Kidney (tissue), 14 donors: ENCODE data around the gene AVPR2. TPM values are rescaled to one million over a fixed set of nuclear protein-coding genes. Genes with fewer than 3 reads are reported as not detected.

Source experiments
- DNase-seq, 5 donors: peaks; one replicate each; pipeline ENCODE4 v3.0.0-alpha.2; 2013 to 2020
- FAIRE-seq: peaks from 2 replicates; lab custom pipeline; 2012; peaks lifted over from hg19 to GRCh38; lab: Jason Lieb, UNC
- H3K27ac ChIP-seq, 2 donors: one replicate each; pipeline ENCODE4 v1.7.0; 2013; ENCODE audit warnings: low read depth in 2 of 2, low read length in 2 of 2, inconsistent platforms in 1 of 2
- H3K27me3 ChIP-seq: one replicate; pipeline ENCODE4 v1.7.1; 2013; ENCODE audit warnings: low read length, inconsistent platforms; ENCODE audit not compliant: control insufficient read depth, insufficient read depth
- H3K36me3 ChIP-seq, 3 donors: one replicate each; pipeline versions ENCODE4 v1.7.0 to v1.7.1; 2013; ENCODE audit warnings: low read length in 3 of 3, control low read depth in 1 of 3, inconsistent platforms in 1 of 3; ENCODE audit not compliant: insufficient read depth in 3 of 3, control insufficient read depth in 2 of 3
- H3K4me1 ChIP-seq, 3 donors: one replicate each; pipeline versions ENCODE4 v1.7.0 to v1.7.1; 2013; ENCODE audit warnings: low read length in 3 of 3, inconsistent platforms in 1 of 3, low read depth in 1 of 3; ENCODE audit not compliant: control insufficient read depth in 2 of 3, insufficient read depth in 2 of 3
- H3K4me3 ChIP-seq, 3 donors: one replicate each; pipeline versions ENCODE4 v1.7.0 to v1.8.1; 2013; ENCODE audit warnings: low read length in 3 of 3, control low read depth in 1 of 3, inconsistent platforms in 1 of 3
- H3K9ac ChIP-seq, 3 donors: one replicate each; pipeline versions ENCODE4 v1.7.0 to v1.7.1; 2013; ENCODE audit warnings: low read length in 3 of 3, control low read depth in 1 of 3, inconsistent platforms in 1 of 3
- H3K9me3 ChIP-seq, 3 donors: one replicate each; pipeline versions ENCODE4 v1.7.0 to v1.7.1; 2013; ENCODE audit warnings: low read length in 3 of 3, control low read depth in 1 of 3, inconsistent platforms in 1 of 3; ENCODE audit not compliant: control insufficient read depth in 2 of 3, insufficient read depth in 1 of 3
- CTCF ChIP-seq: IDR thresholded peaks from 3 replicates; pipeline ENCODE4 v1.5.1; 2012; ENCODE audit warnings: mild to moderate bottlenecking, moderate library complexity, borderline replicate concordance; ENCODE audit not compliant: insufficient read depth; ENCODE audit errors: extremely low read depth
- intact Hi-C: fragments of 100-400 bp; cut with DNase I; formaldehyde crosslinking; loops from one replicate; pipeline ENCODE4 v1.11.1; 2022
- polyA plus RNA-seq: library from polyadenylated mRNA; stranded (reverse); fragments of 350-450 nt; fragmentation: Illumina TruSeq; extraction: RNeasy Lipid Tissue Mini Kit (QIAGEN cat#74804); gene quantifications from one replicate; pipeline ENCODE4 v1.2.3, GENCODE V29; 2014; ENCODE audit warnings: low read depth, low replicate concordance; ENCODE audit not compliant: insufficient read depth
- total RNA-seq: library from RNA; stranded (reverse); fragmentation: NEBNext Ultra II Directional; extraction: Animal tissue kit (Norgen Biotek cat#: 25700); gene quantifications from one replicate; pipeline ENCODE4 v1.2.1, GENCODE V29; 2021
- donor health status: control.
- donor health status: control.
- donor health status: control.
- donor health status: control.
- donor health status: control.
- donor health status: DM: yes; HTN: yes; CAD: no.
- donor health status: Normal renal cell carcinoma (clear cell type).

The AVPR2 gene
- total and polyA plus RNA-seq, 2 donors from 2014 or later = 2.3 to 22.1 TPM

GRCh38 chrX:153931748-153932147 lies 27.3 kb downstream of the AVPR2 start:
- TF ChIP-seq CTCF = no peak
- Histone ChIP-seq H3K36me3 (peaks cover 0 to 2% (median 0%) of the 10 kb centered on the region in 3 donors), H3K4me1 (peaks cover 0 to 10% (median 5%) of the 10 kb centered on the region in 3 donors), H3K9ac (no peak overlapping the region), H3K27me3 (no peaks in the 10 kb centered on the region), H3K27ac (no peak overlapping the region), H3K4me3 (no peak overlapping the region), H3K9me3 (no peaks in the 10 kb centered on the region)
- intact Hi-C loops = no loop called here
- peak in 1 of 5 donors; percentile 51 for DNase-seq
- FAIRE-seq = no peak

GRCh38 chrX:153932220-153932915 lies 27.9 kb downstream of the AVPR2 start:
- intact Hi-C loops = no loop called here
- Histone ChIP-seq H3K27ac (no peak overlapping the region), H3K9me3 (no peaks in the 10 kb centered on the region), H3K9ac (no peak overlapping the region), H3K4me3 (no peak overlapping the region), H3K27me3 (no peaks in the 10 kb centered on the region), H3K4me1 (peaks cover 0 to 5% (median 5%) of the 10 kb centered on the region in 3 donors), H3K36me3 (peaks cover 0 to 2% (median 0%) of the 10 kb centered on the region in 3 donors)
- DNase-seq = peak in 1 of 5 donors; percentile 65
- FAIRE-seq = no peak
- no peak for TF ChIP-seq CTCF

- Histone ChIP-seq H3K36me3 (peaks cover 0 to 2% (median 0%) of the 10 kb centered on the region in 3 donors), H3K27me3 (no peaks in the 10 kb centered on the region), H3K4me1 (peaks cover 0 to 5% (median 5%) of the 10 kb centered on the region in 3 donors), H3K9me3 (no peaks in the 10 kb centered on the region), H3K9ac (peak overlapping the region in 1 of 3 donors; percentile 51), H3K4me3 (peak overlapping the region in 2 of 3 donors; percentile 60 to 72), H3K27ac (no peak overlapping the region)
- no peak for DNase-seq
- FAIRE-seq = no peak
- no peak for TF ChIP-seq CTCF
- intact Hi-C loops = no loop called here
Observed at GRCh38 chrX:153933748-153934147, 29.3 kb downstream of the AVPR2 start.
